Measurements from ENCODE around the gene THPO.
A peak's percentile ranks its signal among the peaks of the same experiment; 100 is the strongest.

THPO gene

DNA sequence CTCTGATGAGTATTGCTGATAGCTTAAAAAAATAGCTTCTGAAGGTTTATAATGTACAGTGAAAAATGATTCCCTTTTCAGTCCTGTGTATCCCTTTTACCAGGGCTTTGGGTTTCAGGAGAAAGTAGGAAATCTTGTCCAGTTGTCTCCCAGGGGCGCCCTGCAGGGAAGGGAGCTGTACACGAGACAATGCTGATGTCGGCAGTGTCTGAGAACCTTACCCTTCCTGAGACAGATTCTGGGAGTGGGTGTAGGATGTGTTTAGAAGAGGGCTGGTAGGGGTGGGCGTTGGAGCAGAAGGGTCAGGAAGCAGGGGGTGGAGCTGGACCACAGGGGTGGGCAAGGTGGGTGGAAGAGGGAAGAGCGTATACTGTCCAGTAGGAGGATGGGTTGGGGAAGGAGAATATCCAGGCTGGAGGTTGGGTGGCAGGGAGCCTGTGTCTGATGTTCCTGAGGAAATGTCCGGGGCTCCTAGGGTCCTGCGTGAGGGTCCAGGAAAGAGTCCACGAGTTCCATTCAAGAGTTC lies 5.6 kb downstream of the THPO start:
- intact Hi-C loops (cut with DNase I) = loop anchor here (5.0 to 10.0 kb wide), 2 partner anchors 142 to 170 kb away; no protein-coding TSS in a partner anchor
- DNase-seq = no peak

DNA sequence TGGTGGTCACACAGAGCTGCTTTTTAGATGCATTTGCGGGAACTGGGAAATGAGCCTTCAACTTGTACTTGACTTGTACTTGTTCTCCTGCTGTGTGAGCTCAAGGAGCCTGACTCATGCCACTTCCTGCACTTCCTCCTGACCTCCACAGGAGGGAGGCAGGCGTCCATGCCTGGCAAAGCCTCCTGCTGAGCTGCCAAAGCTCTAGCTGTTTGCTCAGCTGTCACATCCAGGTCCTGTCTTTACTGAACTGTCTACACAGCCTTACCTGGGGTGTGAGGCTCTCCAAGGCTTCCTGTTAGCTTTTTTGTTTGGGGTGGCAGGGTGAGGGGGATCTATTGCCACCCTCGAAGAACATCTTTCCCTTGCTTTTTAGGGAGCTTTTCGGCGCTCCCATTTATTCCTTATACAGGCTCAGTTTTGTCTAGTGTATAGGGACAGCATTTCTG lies 6.4 kb downstream of the THPO start:
- DNase-seq = peak; percentile 62 to 94 (median 82)
- intact Hi-C loops (cut with DNase I) = loop anchor here (5.0 to 10.0 kb wide), 2 partner anchors 143 to 171 kb away; no protein-coding TSS in a partner anchor

DNA sequence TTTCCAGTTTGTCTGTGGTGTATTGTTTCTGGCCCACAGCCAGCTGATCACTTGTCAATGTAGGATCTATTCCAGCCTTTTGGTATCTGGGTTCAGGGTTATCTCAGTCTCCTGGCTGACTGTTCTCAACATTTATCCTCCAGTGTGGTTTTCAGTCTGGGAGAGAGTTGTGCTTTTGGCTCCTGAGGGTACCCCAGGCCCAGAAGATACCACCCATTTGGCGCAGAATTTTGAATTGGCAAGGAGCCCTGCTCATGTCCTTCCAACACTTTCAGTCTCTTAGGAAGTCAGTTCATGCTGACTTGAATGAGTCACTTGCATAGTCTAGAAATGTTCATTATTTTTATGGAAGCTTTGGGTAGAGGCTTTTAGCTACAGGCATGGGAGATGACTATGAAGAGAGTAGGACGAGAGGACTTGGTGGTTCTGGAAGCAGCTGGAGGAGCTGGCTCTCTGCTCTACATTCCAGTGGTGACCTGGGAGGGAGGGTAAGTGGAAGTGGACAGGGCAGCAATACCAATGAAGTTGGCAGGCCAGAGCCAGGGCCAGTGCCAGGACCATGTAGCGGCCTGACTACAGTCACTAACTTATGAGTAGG lies 9.3 kb downstream of the THPO start:
- intact Hi-C loops (cut with DNase I) = no loop called here
- DNase-seq = peak in 17 of 42 donors; percentile 36 to 82 (median 57)

DNA sequence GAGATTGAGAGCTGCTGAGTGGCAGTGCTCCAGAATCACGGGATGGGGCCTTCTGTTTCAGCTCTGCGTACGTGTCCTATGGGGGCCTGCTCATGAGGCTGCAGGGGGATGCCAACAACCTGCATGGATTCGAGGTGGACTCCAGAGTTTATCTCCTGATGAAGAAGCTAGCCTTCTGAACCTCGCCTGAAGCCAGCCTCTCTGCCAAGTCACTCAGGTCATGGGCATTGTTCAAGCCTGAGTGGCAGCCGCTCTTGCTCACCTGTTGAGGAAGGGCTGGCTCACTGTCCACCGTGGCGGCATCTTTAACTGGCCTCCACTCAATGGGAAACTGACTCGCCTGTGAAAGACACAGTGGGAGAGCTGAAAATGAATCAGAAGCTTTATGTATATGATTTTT lies 9.9 kb downstream of the THPO start:
- no peak for DNase-seq
- intact Hi-C loops (cut with DNase I) = no loop called here

DNA sequence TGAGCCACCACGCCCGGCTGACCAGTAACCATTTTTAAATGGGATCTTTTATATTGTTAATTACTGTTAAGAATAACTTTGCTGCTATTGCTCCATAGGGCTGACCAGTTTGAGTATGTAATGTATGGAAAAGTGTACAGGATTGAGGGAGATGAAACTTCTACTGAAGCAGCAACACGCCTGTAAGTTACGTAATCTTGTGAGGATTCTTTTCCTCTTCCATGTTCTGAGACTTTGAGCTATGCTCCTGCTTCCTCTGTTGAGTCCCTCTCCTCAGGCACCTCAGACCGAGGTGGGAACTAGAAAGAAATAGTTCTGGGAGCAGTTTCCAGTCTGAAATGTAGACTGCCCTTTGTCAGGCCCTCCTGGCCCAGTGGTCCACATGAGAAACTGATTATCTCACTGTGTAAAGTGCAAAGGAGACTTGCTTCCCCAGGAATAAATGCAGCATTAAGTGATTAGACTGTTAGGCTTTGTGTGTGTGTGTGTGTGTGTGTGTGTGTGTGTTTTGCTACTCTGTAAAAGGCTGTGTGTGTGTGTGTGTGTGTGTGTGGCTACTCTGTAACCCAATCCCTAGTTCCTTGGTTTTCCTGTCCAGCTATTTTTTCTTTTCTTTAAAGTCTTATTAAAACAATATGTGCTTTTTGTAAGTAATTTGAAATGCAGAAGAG lies 11.3 kb downstream of the THPO start:
- intact Hi-C loops (cut with DNase I) = no loop called here
- no peak for DNase-seq

DNA sequence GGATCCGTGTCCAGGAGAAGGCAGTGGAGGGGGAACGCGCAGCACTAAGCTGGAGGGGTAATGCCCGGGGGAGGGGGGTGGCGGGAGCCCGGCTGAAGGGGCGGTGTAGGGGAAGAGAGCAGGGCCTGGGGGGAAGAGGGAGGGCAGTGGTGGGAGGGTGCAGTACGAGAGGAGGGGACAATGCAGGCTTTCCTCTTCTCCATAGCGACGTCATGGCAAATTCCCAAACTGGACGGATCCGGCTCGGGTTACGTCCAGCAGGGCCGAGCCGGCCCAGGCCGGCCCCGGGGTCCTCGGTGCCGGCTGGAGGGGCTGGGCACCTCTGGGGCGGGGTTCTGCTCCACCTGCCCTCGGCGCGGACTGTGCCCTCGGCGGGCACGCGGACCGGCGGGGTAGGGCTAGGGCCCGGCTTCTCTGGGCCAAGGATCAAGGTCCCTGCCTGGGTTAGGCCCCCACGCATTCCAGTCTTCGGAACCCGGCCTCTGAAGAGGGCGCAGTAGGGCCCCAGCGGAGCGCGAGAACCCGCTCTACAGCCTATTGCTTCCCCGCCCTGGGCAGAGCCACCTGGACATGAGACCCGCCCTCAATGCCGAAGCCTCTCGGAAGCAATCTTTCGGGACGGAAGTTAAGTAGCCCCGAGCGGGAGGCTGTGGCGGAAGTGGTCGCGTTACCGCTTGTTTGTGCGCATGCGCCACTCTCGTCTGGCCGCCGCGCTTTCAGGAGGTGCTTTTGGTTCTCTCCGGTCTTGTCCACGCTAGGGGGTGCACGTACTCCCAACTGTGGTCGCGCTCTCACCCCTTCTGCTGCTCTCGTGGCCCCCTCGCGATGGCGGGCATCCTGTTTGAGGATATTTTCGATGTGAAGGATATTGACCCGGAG lies 15.1 kb downstream of the THPO start:
- intact Hi-C loops (cut with DNase I) = no loop called here

DNA sequence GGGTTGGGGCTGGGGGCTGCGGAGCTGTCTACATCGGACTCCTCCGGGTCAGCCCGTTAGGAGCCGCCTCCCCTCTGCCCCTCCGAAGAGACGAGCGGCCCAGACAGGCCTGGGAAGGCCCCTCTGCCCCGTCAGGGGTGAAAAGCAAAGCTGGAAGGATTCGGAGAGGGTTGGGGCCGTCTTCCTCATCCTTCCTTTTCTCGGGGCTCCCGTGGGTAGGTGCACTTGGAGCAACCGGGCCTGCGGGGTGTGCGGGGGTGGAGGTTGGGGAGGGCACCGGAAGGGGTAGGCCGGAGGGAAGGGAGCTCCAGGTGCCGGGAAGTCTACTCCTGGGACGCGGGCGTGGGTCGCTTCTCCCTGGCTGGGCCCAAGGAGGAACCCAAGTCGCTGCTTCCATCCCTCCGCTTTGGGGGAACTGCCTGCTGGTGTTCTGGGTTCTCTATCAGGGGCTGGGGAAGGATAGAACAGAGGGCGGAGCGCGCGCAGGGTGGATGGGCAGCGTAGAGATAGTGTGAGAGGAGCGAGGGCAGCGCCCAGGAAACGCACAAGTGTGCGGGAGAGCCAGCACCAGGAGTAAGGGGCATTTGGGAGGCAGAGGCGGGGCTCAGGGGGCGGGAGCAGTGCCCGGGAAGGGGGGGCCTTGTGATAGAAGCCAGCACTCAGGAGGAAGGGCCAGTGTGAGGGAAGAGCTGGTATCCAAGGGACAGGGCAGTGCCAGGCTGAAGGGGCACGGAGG lies 15.9 kb downstream of the THPO start:
- intact Hi-C loops (cut with DNase I) = no loop called here
- DNase-seq = peak; percentile 46 to 85 (median 70)

More for the DNA sequence above, 15.1 kb downstream of the THPO start:
- DNase-seq = peak; percentile 86 to 98 (median 94)

DNA sequence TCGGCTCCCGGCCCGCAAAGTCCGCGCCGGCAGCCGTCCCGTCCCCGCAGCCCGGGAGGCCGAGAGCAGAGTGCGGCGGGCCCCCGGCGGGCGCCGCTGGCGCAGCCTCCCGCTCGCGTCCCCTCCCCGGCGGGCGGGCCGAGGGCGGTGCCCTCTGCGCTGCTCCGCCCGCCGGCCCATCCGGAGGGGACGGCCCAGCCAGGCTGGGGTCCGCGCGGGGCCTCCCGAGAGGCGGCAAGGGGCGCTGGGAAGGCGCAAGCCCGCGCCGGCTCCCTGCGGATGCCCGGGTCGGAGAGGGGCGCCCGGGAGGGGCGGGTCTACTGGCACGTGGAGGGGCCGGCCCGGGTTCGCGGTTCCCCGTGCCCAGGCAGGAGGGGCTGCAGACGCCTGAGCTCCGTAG lies 16.5 kb downstream of the THPO start, which contains the start of the genes CLCN2 and POLR2H:
Gene CLCN2 (minus strand): TSS at position 74 of the 400 bp plus-strand sequence. CDS start 126 bp downstream, outside the sequence.
Gene POLR2H (plus strand): TSS at position 179 of the 400 bp plus-strand sequence. CDS start 1,783 bp downstream, outside the sequence.
- intact Hi-C loops (cut with DNase I) = no loop called here
- DNase-seq = peak in 40 of 42 donors; percentile 46 to 85 (median 72)

DNA sequence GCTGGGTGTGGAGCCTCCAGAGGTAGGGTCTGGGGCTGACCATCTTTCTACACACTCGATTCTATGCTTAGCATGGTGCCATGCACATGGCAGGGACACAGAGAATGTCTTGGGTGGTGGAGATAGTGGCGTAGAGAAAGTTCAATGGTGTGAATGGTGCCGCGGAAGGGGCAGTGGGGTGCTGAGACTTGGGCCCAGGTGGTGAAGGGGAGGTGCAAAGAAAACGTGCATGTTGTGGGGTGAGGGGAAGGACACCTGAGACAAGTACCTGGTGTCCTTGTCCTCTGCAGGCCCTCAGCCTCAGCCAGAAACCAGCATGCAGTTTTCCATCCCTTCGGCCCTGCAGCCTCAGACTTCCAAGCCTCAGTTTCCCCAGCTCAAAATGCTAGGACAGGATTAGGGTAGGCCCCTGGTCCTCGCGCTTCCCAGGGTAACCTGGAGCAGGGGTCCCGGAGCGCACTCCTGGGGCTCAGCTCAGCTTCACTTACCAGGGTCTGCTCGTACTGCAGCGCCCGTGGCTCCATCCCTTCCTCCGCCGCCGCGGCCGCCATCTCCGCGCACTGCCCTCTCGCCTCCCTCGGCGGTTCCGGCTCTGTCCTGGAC lies 17.0 kb downstream of the THPO start:
- DNase-seq = no peak
- intact Hi-C loops (cut with DNase I) = no loop called here

DNA sequence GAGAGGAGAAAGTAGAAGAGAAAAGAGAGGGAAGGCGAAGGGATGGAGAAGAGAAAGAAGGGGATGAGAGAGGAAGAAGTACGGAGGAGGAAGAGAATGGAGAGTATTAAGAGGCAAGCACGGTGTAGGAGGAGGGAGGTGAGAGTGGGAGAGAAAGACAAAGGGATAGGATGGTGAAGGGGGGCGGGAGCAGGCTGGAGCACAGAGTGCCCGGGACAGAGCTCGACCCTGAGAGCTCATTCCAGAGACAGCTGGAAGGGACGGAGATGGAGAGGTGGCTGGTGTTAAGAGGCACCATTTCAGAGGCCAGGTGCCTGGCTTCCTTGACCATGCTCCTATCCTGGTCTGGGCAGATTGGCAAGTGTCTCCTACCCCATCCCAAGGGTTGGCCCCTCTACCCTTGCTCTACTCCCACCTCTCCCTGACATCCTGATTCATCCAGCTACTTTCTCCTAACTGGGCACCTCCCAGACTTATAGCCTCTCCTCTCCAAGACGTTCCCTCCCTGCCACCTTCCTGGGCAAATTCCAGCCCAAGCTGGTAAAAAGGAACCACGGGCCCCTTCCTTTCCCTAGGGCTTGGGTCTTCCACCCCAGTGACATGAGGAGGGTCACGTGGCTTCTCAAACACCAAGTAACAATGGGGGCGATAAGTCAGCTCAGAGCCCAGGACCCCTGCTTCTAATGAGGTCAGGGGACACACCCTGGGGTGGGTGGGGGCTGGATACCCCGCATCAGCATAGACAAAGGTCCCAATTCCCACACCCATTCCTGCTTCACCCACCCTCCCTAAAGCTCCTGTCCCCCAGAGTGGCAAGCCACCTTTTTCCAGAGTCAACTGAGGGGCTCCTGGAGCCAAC lies 17.7 kb downstream of the THPO start:
- peak in 10 of 42 donors; percentile 22 to 81 (median 56) for DNase-seq
- intact Hi-C loops (cut with DNase I) = no loop called here

DNA sequence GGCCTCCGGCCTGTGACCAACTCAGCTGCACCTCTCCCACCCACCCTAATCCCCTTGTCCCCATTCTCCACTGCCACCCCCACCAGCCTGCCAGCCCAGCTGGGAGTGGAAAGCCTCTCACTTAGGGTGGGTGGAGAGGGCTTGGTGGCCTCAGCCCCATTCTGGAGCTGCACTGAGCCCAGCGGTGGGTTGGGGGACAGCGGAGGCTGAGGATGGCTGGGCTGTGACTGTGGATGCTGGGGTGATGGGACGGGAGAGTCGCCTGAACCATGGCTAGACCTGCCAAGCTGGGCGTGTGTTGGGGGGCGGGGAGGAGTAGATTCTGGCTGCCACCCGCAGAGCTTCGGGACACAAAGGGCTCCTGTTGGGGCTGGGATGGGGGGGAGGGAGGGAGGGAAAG lies 18.4 kb downstream of the THPO start:
- intact Hi-C loops (cut with DNase I) = no loop called here
- DNase-seq = peak; percentile 57 to 93 (median 80)

DNA sequence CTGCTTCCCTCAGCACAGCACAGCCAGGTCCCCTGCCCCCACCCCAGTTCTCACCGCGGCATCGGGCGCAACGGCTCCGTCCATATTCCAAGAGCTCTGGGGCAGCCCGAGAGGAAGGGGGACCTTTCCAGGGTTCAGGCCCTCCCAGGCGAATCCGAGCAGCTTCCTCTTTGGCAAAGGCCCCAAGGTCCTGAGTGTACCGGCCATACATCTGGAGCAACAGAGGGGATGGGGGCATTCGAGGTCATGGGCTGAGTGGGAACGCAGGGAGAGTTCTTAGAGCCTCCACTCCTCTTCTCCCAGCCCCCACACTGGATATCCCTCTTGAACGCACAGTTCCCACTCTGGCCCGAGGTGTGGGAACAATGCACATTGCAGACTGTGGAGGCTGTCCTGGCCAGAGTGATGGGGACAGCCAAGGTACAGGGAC lies 19.1 kb downstream of the THPO start:
- DNase-seq = no peak
- intact Hi-C loops (cut with DNase I) = no loop called here

DNA sequence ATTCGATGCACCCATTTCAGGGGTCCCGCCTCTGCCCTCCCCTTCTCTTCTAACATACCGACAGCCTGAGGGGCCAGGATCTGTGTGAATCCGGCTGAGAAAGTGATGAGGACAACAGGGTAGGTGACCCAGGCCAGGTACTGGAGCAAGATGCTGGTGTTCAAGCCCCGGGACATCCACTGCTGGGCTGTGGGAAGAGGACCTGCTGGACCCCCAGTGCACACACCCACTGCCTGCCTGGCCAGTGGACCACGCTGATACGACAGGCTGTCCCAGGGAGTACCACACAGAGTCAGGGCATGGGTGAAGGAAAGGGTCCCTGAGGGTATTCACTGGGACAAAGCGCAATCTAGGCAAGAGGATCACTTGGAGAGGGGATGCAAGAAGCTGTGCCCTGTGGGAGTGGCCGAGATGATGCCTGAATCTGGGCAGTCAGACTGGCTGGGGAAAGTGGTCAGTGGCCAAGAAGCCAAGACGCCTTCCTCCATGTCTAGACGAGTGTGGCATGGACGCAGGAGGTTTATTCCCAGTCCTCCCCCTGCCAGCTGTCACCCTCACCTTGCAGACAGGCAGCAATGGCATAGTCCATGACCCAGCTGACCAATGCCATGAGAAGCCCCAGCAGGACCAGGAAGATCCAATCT lies 19.8 kb downstream of the THPO start:
- intact Hi-C loops (cut with DNase I) = no loop called here

DNA sequence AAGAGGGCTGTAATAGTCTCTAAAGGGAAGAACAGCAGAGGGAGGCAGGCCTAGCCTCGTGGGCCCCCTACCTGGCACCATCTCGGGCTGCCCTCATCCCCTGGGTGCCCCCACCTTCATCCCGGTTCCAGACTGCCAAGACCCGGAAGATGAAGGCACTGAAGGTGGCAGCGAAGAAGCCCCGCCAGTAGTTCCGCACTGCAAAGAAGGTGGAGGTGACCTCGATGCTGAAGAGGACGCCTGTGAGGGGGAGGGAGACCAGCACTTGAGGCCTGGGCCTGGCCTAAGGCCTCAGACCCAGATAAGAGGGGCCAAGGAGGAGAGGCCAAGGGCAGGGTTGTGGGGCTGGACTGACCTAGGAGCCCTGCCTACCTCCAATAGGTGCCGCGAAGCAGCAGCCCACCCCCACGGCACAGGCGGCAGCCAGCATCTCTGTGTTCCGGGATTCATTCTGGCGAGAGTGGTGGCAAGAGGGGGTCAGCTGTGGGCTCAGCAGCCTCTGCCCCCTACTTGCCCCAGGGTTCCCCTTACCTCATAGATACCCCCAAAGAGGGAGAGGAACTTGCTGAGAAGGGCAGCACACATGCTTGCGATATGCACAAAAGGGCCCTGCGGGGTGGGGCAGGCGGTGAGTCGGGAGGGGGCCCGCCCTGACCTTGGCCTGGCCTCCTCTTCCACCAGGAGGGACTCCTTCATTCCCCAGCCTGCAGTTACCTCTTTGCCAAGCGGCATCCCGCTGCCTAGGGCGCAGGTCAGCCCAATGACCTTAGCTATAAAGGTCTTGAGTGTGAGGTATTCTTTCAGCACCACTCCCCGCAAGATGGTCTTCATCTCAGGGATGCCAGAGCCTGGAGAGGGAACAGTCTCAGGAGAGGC lies 20.5 kb downstream of the THPO start:
- DNase-seq = no peak

More for the DNA sequence above, 19.8 kb downstream of the THPO start:
- no peak for DNase-seq

DNA sequence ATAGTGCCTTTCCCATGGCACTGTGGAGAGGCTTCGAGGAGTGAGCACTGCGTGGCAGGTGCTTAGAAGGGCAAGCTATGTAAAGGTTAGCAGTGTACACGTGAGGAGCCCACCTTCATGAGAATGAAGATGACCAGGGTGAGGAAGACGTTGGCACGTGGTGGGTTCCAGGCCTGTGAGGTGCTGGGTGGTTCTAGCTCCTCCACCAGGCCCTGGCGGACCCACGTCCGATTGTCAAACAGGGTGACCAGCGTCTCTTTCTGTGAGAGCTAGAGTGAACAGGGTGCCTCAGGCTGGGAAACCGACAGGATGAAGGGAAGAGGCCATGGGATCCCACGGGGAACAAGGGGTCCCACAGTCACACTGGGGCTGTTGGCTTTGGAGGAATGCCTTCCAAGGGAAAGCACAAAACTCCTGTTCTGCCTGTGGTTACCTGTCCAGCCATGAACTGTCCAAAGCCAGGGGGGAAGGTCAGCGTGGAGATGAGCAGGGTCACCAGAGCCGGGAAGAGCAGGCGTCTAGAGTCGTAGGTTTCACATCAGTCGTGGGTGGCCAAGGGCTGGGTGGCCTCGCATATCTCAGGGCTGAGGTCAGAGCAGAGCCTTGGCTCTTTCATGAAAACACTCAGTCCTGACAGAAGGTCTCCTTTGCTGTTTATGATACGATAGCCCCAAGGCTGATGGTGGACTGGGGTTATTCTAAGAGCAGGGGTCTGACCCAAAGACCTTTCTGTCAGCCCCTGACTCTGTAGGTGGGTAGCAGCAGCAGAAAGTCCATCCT lies 22.6 kb downstream of the THPO start:
- intact Hi-C loops (cut with DNase I) = no loop called here

More for the DNA sequence above, 20.5 kb downstream of the THPO start:
- intact Hi-C loops (cut with DNase I) = no loop called here

More for the DNA sequence above, 22.6 kb downstream of the THPO start:
- no peak for DNase-seq
